CD14-positive monocyte (primary cell): ENCODE results near the gene ZNF688. TPM values are rescaled to one million over a fixed set of nuclear protein-coding genes. Genes with fewer than 3 reads are reported as not detected.

ENCODE experiments used
- DNase-seq, 3 donors: peaks; one replicate each; pipeline ENCODE4 v3.0.0-alpha.2; 2011 to 2022
- H2AFZ ChIP-seq: 2 replicates; pipeline ENCODE4 v1.6.0; 2012; ENCODE audit warnings: mild to moderate bottlenecking, low read depth, low read length, inconsistent platforms; ENCODE audit not compliant: insufficient read depth, poor library complexity, severe bottlenecking
- H3K27ac ChIP-seq, 2 donors: 1 replicate in 1 of 2; 2 replicates in 1 of 2; pipeline ENCODE4 v1.5.1; 2012 to 2013; ENCODE audit warnings: low read length in 2 of 2, control low read depth in 1 of 2, inconsistent platforms in 1 of 2, low read depth in 1 of 2, mild to moderate bottlenecking in 1 of 2
- H3K27me3 ChIP-seq, 2 donors: one replicate each; pipeline versions ENCODE4 v1.6.0 to v1.6.1; 2011 to 2013; ENCODE audit warnings: low read length in 2 of 2; ENCODE audit not compliant: control insufficient read depth in 2 of 2, insufficient read depth in 2 of 2
- H3K36me3 ChIP-seq, 2 donors: replicated peaks in 1 of 2; 1 replicate in 1 of 2; 2 replicates in 1 of 2; pipeline versions ENCODE4 v1.5.1 to v1.6.1; 2012 to 2013; ENCODE audit warnings: low read length in 2 of 2, control low read depth in 1 of 2, inconsistent platforms in 1 of 2, mild to moderate bottlenecking in 1 of 2; ENCODE audit not compliant: insufficient read depth in 2 of 2, control insufficient read depth in 1 of 2
- H3K4me1 ChIP-seq, 2 donors: 1 replicate in 1 of 2; 2 replicates in 1 of 2; pipeline versions ENCODE4 v1.5.1 to v1.6.1; 2012 to 2013; ENCODE audit warnings: low read length in 2 of 2, control low read depth in 1 of 2, inconsistent platforms in 1 of 2, mild to moderate bottlenecking in 1 of 2, moderate library complexity in 1 of 2; ENCODE audit not compliant: insufficient read depth in 2 of 2, control insufficient read depth in 1 of 2
- H3K4me2 ChIP-seq: replicated peaks from 2 replicates; pipeline ENCODE3; 2012; ENCODE audit warnings: low read length, moderate library complexity, mild to moderate bottlenecking; ENCODE audit not compliant: poor library complexity, severe bottlenecking; ENCODE audit errors: extremely low read depth
- H3K4me3 ChIP-seq, 3 experiments: fragments of 200-600 bp in 1 of 3; sonication (generic) in 1 of 3; replicated peaks in 1 of 3; 1 replicate in 2 of 3; 2 replicates in 1 of 3; pipeline ENCODE4 v1.5.1; 2011 to 2013; ENCODE audit warnings: low read length in 3 of 3, mild to moderate bottlenecking in 3 of 3, control low read depth in 2 of 3, low read depth in 2 of 3, inconsistent platforms in 1 of 3, moderate library complexity in 1 of 3
- H3K79me2 ChIP-seq: 2 replicates; pipeline ENCODE4 v1.6.0; 2012; ENCODE audit warnings: mild to moderate bottlenecking, control low read depth, inconsistent platforms, low read length, moderate library complexity; ENCODE audit not compliant: insufficient read depth
- H3K9ac ChIP-seq: 2 replicates; pipeline ENCODE4 v1.6.0; 2017; ENCODE audit warnings: low read length, mild to moderate bottlenecking; ENCODE audit not compliant: insufficient read depth, poor library complexity, severe bottlenecking
- H3K9me3 ChIP-seq, 2 donors: replicated peaks in 1 of 2; 1 replicate in 1 of 2; 2 replicates in 1 of 2; pipeline versions ENCODE4 v1.5.1 to v1.6.1; 2012 to 2013; ENCODE audit warnings: low read length in 2 of 2, control low read depth in 1 of 2; ENCODE audit not compliant: control insufficient read depth in 1 of 2, insufficient read depth in 1 of 2
- H4K20me1 ChIP-seq: 2 replicates; pipeline ENCODE4 v1.6.0; 2012; ENCODE audit warnings: mild to moderate bottlenecking, low read length, control low read depth, moderate library complexity; ENCODE audit not compliant: insufficient read depth
- H3K27ac Mint-ChIP-seq, 7 donors: one replicate each; pipeline ENCODE4 v1.8.0; 2020; ENCODE audit warnings: mild to moderate bottlenecking in 7 of 7, mixed read lengths in 7 of 7, moderate library complexity in 6 of 7, inconsistent platforms in 2 of 7
- H3K27me3 Mint-ChIP-seq, 3 donors: one replicate each; pipeline ENCODE4 v1.8.0; 2021 to 2022; ENCODE audit warnings: low read depth in 3 of 3, mild to moderate bottlenecking in 3 of 3, mixed read lengths in 3 of 3, moderate library complexity in 3 of 3, inconsistent platforms in 1 of 3
- H3K36me3 Mint-ChIP-seq, 2 donors: one replicate each; pipeline ENCODE4 v1.8.0; 2020; ENCODE audit warnings: mixed read lengths in 2 of 2, inconsistent platforms in 1 of 2, mild to moderate bottlenecking in 1 of 2
- H3K4me1 Mint-ChIP-seq: one replicate; pipeline ENCODE4 v1.8.0; 2020; ENCODE audit warnings: mild to moderate bottlenecking, mixed read lengths
- H3K4me3 Mint-ChIP-seq, 2 donors: one replicate each; pipeline ENCODE4 v1.8.0; 2020; ENCODE audit warnings: mild to moderate bottlenecking in 2 of 2, mixed read lengths in 2 of 2, moderate library complexity in 1 of 2
- H3K9me3 Mint-ChIP-seq, 7 donors: one replicate each; pipeline ENCODE4 v1.8.0; 2020 to 2022; ENCODE audit warnings: mixed read lengths in 7 of 7, mild to moderate bottlenecking in 6 of 7, moderate library complexity in 6 of 7, inconsistent platforms in 2 of 7
- WGBS: methylation state at CpG from one replicate; pipeline ENCODE4 v1.1.5; 2013; ENCODE audit warnings: missing lambda C conversion rate; ENCODE audit not compliant: insufficient coverage; 5-methylcytosine and 5-hydroxymethylcytosine counted together
- intact Hi-C, 2 donors: fragments of 100-400 bp; cut with micrococcal nuclease; formaldehyde crosslinking; loops; one replicate each; pipeline versions ENCODE4 v1.15.0 to v1.15.1; 2023
- polyA plus RNA-seq, 3 donors: library from polyadenylated mRNA; depleted of rRNA in 1 of 3; unstranded in 2 of 3; stranded (reverse) in 1 of 3; fragments of 300-500 nt in 2 of 3; fragments of >200 nt in 1 of 3; fragmentation: Illumina TruSeq in 2 of 3; gene quantifications; 1 replicate in 2 of 3; 2 replicates in 1 of 3; pipeline ENCODE4 v1.2.3, GENCODE V29; 2012 to 2021
- TF ChIP-seq, protein P1 (sequence below): fragments of 200-600 bp; IDR thresholded peaks from one replicate; pipeline ENCODE4 v1.8.0; 2022; ENCODE audit warnings: antibody characterized with exemption, mild to moderate bottlenecking

The ZNF688 gene
- polyA plus RNA-seq, 3 donors = 10.3 to 24.1 (median 18.9) TPM

DNA sequence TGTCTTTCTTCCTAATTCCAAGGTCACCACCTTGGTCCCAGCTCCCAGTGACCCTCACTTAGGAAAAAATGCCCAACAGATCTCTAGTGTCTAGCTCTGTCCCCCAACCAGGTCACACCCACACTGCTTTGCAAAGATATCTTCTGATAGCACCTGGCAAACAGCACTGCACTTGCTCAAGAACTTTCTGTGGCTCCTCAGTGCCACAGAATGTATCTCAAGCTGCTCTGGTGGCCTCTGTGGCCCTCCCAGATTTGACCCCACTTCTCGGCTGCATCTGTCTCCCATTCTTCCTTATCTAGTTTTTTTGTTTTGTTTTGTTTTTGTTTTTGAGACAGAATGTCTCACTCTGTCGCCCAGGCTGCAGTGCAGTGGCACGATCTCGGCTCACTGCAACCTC, 5.0 kb downstream of the ZNF688 start:
- TF ChIP-seq, protein P1, sequence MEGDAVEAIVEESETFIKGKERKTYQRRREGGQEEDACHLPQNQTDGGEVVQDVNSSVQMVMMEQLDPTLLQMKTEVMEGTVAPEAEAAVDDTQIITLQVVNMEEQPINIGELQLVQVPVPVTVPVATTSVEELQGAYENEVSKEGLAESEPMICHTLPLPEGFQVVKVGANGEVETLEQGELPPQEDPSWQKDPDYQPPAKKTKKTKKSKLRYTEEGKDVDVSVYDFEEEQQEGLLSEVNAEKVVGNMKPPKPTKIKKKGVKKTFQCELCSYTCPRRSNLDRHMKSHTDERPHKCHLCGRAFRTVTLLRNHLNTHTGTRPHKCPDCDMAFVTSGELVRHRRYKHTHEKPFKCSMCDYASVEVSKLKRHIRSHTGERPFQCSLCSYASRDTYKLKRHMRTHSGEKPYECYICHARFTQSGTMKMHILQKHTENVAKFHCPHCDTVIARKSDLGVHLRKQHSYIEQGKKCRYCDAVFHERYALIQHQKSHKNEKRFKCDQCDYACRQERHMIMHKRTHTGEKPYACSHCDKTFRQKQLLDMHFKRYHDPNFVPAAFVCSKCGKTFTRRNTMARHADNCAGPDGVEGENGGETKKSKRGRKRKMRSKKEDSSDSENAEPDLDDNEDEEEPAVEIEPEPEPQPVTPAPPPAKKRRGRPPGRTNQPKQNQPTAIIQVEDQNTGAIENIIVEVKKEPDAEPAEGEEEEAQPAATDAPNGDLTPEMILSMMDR = no peak
- no peaks in the 10 kb centered on the region for H3K36me3 Mint-ChIP-seq
- no CpG with 5 or more reads among the region's 4 CpGs for WGBS
- Histone ChIP-seq H3K9ac (no peak overlapping the region), H3K27me3 (no peaks in the 10 kb centered on the region), H3K9me3 (no peaks in the 10 kb centered on the region), H3K36me3 (no peaks in the 10 kb centered on the region), H3K27ac (no peak overlapping the region), H3K79me2 (peaks cover 5% of the 10 kb centered on the region), H4K20me1 (no peaks in the 10 kb centered on the region), H3K4me1 (peaks cover 46 to 52% of the 10 kb centered on the region in 2 donors), H3K4me2 (no peak overlapping the region), H3K4me3 (no peak overlapping the region), H2AFZ (no peak overlapping the region)
- H3K27ac Mint-ChIP-seq = peak overlapping the region in 3 of 7 donors; percentile 25 to 94 (median 55)
- H3K27me3 Mint-ChIP-seq = peaks cover 0 to 6% (median 3%) of the 10 kb centered on the region in 3 donors
- no peak overlapping the region for H3K4me3 Mint-ChIP-seq
- no peaks in the 10 kb centered on the region for H3K9me3 Mint-ChIP-seq
- H3K4me1 Mint-ChIP-seq = peaks cover 40% of the 10 kb centered on the region
- DNase-seq = no peak
- intact Hi-C loops = no loop called here

DNA sequence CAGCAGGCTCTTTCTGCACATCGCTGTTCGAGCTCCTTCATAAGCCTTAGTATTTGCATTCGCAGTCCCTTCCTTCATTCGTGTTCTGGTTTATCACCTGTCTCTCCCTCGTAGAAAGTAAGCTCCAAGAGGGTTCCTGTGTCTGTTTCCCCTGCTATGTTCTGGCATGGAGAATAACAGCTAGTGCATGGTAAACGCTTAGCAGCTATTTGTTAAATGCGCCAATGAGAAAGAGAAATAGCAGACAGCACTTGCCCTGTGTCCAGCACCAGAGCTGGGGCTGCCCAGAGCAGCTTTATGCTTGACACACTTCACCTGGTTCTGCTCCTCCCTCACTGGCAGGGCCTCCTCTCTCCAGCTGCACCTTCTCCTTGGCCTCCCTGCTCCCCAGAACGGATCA, 5.5 kb downstream of the ZNF688 start:
- TF ChIP-seq, protein P1 = no peak
- no peak overlapping the region for H2AFZ ChIP-seq
- H3K9me3 ChIP-seq = no peaks in the 10 kb centered on the region
- peak overlapping the region in 1 of 2 donors; percentile 23 for H3K4me3 Mint-ChIP-seq
- peaks cover 48 to 54% of the 10 kb centered on the region in 2 donors for H3K4me1 ChIP-seq
- H3K79me2 ChIP-seq = peaks cover 3% of the 10 kb centered on the region
- intact Hi-C loops = no loop called here
- no peaks in the 10 kb centered on the region for H3K36me3 ChIP-seq
- no peaks in the 10 kb centered on the region for H3K9me3 Mint-ChIP-seq
- H3K27me3 ChIP-seq = no peaks in the 10 kb centered on the region
- no peak overlapping the region for H3K9ac ChIP-seq
- H3K27ac Mint-ChIP-seq = peak overlapping the region in 1 of 7 donors; percentile 94
- no peaks in the 10 kb centered on the region for H4K20me1 ChIP-seq
- peaks cover 42% of the 10 kb centered on the region for H3K4me1 Mint-ChIP-seq
- 94% methylated on average over 6 of the region's 8 CpGs for WGBS
- H3K4me3 ChIP-seq = no peak overlapping the region
- DNase-seq = no peak
- H3K27ac ChIP-seq = no peak overlapping the region
- H3K36me3 Mint-ChIP-seq = no peaks in the 10 kb centered on the region
- H3K27me3 Mint-ChIP-seq = peaks cover 3 to 6% (median 3%) of the 10 kb centered on the region in 3 donors
- H3K4me2 ChIP-seq = no peak overlapping the region
